Heart right ventricle (tissue), 16 donors: Measurements from ENCODE around the gene LRG1. TPM values are rescaled to one million over a fixed set of nuclear protein-coding genes. Genes with fewer than 3 reads are reported as not detected.

ENCODE experiments used
- ATAC-seq, 8 donors: fragments of 200-7000 bp; cut with Tn5 transposase; one replicate each; pipeline ENCODE4 v1.9.1; 2020; ENCODE audit warnings: mild to moderate bottlenecking in 8 of 8, moderate library complexity in 8 of 8, moderate number of reproducible peaks in 1 of 8
- DNase-seq, 2 donors: peaks; one replicate each; pipeline ENCODE4 v3.0.0-alpha.2; 2020
- H3K27ac ChIP-seq, 10 donors: fragments of 200-600 bp; sonication (generic) in 2 of 10; one replicate each; pipeline versions ENCODE4 v1.5.0 to v1.8.0; 2020 to 2022; ENCODE audit warnings: mild to moderate bottlenecking in 3 of 10
- H3K27me3 ChIP-seq, 7 donors: fragments of 200-600 bp; one replicate each; pipeline ENCODE4 v1.8.0; 2021 to 2022; ENCODE audit warnings: mild to moderate bottlenecking in 2 of 7
- H3K36me3 ChIP-seq, 9 donors: fragments of 200-600 bp; sonication (generic) in 1 of 9; one replicate each; pipeline versions ENCODE4 v1.5.0 to v1.8.0; 2020 to 2022; ENCODE audit warnings: mild to moderate bottlenecking in 2 of 9
- H3K4me1 ChIP-seq, 9 donors: fragments of 200-600 bp; sonication (generic) in 1 of 9; one replicate each; pipeline versions ENCODE4 v1.5.0 to v1.8.0; 2020 to 2022; ENCODE audit warnings: mild to moderate bottlenecking in 4 of 9
- H3K4me3 ChIP-seq, 10 donors: fragments of 200-600 bp; sonication (generic) in 2 of 10; one replicate each; pipeline versions ENCODE4 v1.5.0 to v1.8.0; 2020 to 2022; ENCODE audit warnings: mild to moderate bottlenecking in 7 of 10, moderate library complexity in 2 of 10
- H3K9me3 ChIP-seq, 11 donors: fragments of 200-600 bp in 10 of 11; sonication (generic) in 2 of 11; one replicate each; pipeline versions ENCODE4 v1.5.0 to v1.8.0; 2013 to 2022; ENCODE audit warnings: mild to moderate bottlenecking in 2 of 11, control low read depth in 1 of 11, moderate library complexity in 1 of 11
- CTCF ChIP-seq, 9 donors: fragments of 200-600 bp; sonication (generic) in 2 of 9; IDR thresholded peaks; one replicate each; pipeline versions ENCODE4 v1.5.0 to v1.8.0; 2021 to 2022; ENCODE audit warnings: antibody characterized with exemption in 9 of 9, mild to moderate bottlenecking in 5 of 9, moderate library complexity in 1 of 9
- whole genome bisulfite sequencing, 2 donors: extraction: QIAGEN DNeasy Blood & Tissue Kit; methylation state at CpG; one replicate each; pipeline ENCODE4 v1.1.7; 2013; ENCODE audit warnings: inconsistent platforms in 1 of 2; 5-methylcytosine and 5-hydroxymethylcytosine counted together
- intact Hi-C, 10 donors: fragments of 100-400 bp; cut with DNase I; formaldehyde crosslinking; loops; one replicate each; pipeline versions ENCODE4 v1.11.1 to v1.14.2; 2022
- polyA plus RNA-seq, 2 donors: library from polyadenylated mRNA; stranded (reverse); fragments of 200-250 nt; gene quantifications; one replicate each; pipeline ENCODE4 v1.2.3, GENCODE V29; 2013
- total RNA-seq, 10 donors: library from RNA; stranded (reverse); fragmentation: NEBNext Ultra II Directional in 3 of 10; extraction: Animal tissue kit (Norgen Biotek cat#: 25700) in 3 of 10; gene quantifications; one replicate each; pipeline versions ENCODE4 v1.2.1 to v1.2.4, GENCODE V29; 2021 to 2023
- donor health status: Arrhythmogenic right ventricular cardiomyopathy.
- donor health status: ischemic (EF 13 %, LVEDD 7.1; RV severe dilation, severe dysfunction).
- donor health status: healthy with polysubstance abuse.
- donor health status: DM: no; HTN: yes; CAD: no.
- donor health status: DM: no; HTN: no; CAD: no.
- donor health status: ischemic (EF 25% LVEDD 6.9; RV normal size, moderate dysfunction).
- donor health status: ischemic (EF 25% LVEDD 5.7; RV mildly dilated, moderate dysfunction).
- donor health status: healthy.
- donor health status: DM: yes; HTN: yes; CAD: no.
- donor health status: Ischemic cardiomyopathy.
- donor health status: ischemic (EF 35%, LVEDD 5.7; RV mildly dilated, moderate dysfunction).
- donor health status: nonischemic (EF 11% LVEDD 7.7; RV severe dilation, severe dysfunction).
- donor health status: DM: yes; HTN: yes; CAD: no.
- donor health status: PGD.
- donor health status: ischemic (EF 29% LVEDD 5.4; RV normal size, mild dysfunction).
- donor health status: nonischemic (EF 23%, LVEDD 6.1; RV moderate dilation, normal function).

Gene LRG1
- total and polyA plus RNA-seq, 12 donors, result 0.06 to 1.3 (median 0.29) TPM

- H3K36me3 ChIP-seq, result no peaks in the 10 kb centered on the region
Observed at GRCh38 chr19:4577020-4577782, 37.4 kb upstream of the LRG1 start.

DNA sequence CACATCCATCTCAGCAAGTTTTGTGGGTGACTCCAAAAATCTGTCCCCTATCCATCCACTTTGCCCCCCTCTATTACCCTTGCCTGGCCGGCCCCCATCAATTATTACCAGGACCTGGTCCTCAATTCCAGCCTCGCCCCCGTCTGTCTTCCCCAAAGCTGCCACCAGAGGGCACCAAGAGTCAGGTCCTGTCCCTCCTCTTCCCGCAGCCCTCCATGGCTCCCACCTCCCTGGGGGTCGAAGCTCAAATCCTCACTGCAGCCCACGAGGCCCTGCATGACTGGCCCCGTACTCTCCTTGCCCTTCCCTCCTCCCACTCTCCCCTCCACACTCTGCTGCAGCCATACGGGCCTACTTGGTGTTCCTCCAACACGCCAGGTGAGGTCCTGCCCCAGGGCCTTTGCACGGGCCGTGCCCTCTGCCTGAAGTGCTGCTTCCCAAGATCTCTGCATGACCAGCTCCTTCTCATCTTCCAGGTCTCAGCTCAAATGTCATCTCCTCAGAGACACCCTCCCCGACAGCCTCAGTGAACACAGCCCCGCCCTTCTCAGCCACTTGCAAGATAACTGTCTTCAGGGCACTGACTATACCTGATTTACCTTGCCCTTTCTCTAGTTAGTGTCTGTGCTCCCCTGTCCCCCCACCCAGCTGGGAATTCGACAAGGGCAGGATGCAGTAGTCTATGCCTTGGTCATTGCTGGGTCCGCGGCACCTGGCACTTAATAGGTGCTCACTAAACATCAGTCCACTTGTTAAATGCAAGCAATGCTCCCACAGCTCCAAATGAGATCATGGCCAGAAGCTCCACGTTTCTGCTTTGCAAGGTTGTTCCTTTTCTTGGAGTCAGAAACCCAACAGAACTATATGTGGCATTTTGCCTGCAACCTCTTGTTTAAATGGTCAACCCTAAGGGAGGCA is 36.4 kb upstream of the LRG1 start:
- H3K9me3 ChIP-seq, result no peaks in the 10 kb centered on the region
- peak overlapping the region; percentile 51 to 90 (median 84) for H3K27ac ChIP-seq
- TF ChIP-seq CTCF (IDR thresholded peaks at IDR 0.05), result peak; percentile 27 to 76 (median 70)
- H3K4me3 ChIP-seq, result no peak overlapping the region
- peaks cover 5 to 68% (median 41%) of the 10 kb centered on the region in 7 donors for H3K27me3 ChIP-seq
- H3K4me1 ChIP-seq, result peaks cover 0 to 42% (median 26%) of the 10 kb centered on the region in 9 donors
- no peaks in the 10 kb centered on the region for H3K36me3 ChIP-seq
- ATAC-seq, result peak; percentile 39 to 73 (median 56)
- peak; percentile 67 to 80 for DNase-seq
- intact Hi-C loops, result loop anchor here in 9 of 10 donors (1.0 to 10.0 kb wide), 5 partner anchors 59 to 219 kb away; partner anchors contain the start of genes TNFAIP8L1 (in 5 of the 9) and FEM1A (in 1 of the 9)
- WGBS, 2 donors, result 65 to 68% methylated on average over 17 of the region's 17 CpGs

More at GRCh38 chr19:4577020-4577782, 37.4 kb upstream of the LRG1 start:
- no peak for TF ChIP-seq CTCF (IDR thresholded peaks at IDR 0.05)
- H3K4me1 ChIP-seq, result peaks cover 0 to 41% (median 22%) of the 10 kb centered on the region in 9 donors
- intact Hi-C loops, result loop anchor here in 8 of 10 donors (2.0 to 10.0 kb wide), 4 partner anchors 58 to 218 kb away; partner anchors contain the start of genes TNFAIP8L1 (in 5 of the 8) and FEM1A (in 1 of the 8)
- H3K9me3 ChIP-seq, result no peaks in the 10 kb centered on the region
- DNase-seq, result no peak
- WGBS, 2 donors, result 88 to 94% methylated on average over 5 of the region's 5 CpGs
- H3K27me3 ChIP-seq, result peaks cover 5 to 74% (median 44%) of the 10 kb centered on the region in 7 donors
- ATAC-seq, result no peak
- peak overlapping the region in 1 of 10 donors; percentile 90 for H3K27ac ChIP-seq
- no peak overlapping the region for H3K4me3 ChIP-seq

DNA sequence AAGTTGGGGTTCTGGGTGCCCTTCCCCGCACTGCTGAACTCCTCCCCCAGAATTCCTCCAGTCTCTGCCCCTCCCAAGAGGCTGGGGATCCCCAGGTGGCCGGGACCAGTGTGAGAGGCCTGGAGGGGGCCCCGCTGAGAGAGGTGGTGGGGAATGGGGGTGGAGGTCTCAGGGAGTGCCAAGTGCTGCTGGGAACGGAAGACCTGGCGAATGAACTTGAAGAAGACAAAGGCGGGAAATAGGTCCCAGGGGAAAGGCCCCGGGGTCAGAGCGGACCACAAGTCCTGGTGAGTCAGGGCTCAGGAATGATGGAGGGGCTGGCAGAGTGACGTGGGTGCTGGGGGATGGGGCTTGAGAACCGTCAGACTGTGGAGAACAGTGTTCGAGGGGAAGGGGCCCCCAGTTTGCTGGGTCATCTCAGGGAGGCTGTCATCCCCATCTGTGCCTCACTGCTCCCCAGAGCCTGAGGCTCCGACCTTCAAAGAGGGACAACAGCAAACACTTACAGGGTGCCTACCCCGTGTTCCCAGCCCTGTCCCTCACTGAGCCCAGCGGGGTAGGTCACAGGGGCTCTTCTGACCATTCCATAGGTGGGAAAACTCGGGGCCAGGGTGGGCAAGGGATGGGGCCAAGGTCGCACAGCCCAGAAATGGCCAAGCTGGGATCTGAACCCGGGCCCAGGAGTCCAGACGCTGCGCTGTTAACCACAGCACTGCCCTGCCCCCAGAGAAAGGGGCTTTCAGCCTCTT is 35.6 kb upstream of the LRG1 start:
- peak; percentile 70 to 90 for DNase-seq
- WGBS, 2 donors, result 19 to 23% methylated on average over 19 of the region's 19 CpGs
- H3K27ac ChIP-seq, result peak overlapping the region; percentile 51 to 90 (median 84)

More for the DNA sequence above, 35.6 kb upstream of the LRG1 start:
- no peaks in the 10 kb centered on the region for H3K9me3 ChIP-seq
- intact Hi-C loops, result loop anchor here in 9 of 10 donors (1.0 to 10.0 kb wide), 5 partner anchors 59 to 219 kb away; partner anchors contain the start of genes TNFAIP8L1 (in 5 of the 9) and FEM1A (in 1 of the 9)
- peaks cover 3 to 59% (median 35%) of the 10 kb centered on the region in 7 donors for H3K27me3 ChIP-seq
- H3K36me3 ChIP-seq, result no peaks in the 10 kb centered on the region
- H3K4me3 ChIP-seq, result peak overlapping the region in 1 of 10 donors; percentile 5
- ATAC-seq, result peak; percentile 76 to 92 (median 87)
- H3K4me1 ChIP-seq, result peaks cover 0 to 39% (median 26%) of the 10 kb centered on the region in 9 donors
- no peak for TF ChIP-seq CTCF (IDR thresholded peaks at IDR 0.05)
